Hypothalamus (tissue), 51 donors: ENCODE data around the gene DLG2.
A peak's percentile ranks its signal among the peaks of the same experiment; 100 is the strongest.
"Not testable (repeated sequence)": the region's sequence is repeated elsewhere in the genome, so short reads cannot be mapped to it uniquely, and the experiment has no call there.

Source experiments
- DNase-seq, 51 donors: peaks; one replicate each; lab custom pipeline; 2025; lab: John Stamatoyannopoulos, UW

Gene DLG2

DNA sequence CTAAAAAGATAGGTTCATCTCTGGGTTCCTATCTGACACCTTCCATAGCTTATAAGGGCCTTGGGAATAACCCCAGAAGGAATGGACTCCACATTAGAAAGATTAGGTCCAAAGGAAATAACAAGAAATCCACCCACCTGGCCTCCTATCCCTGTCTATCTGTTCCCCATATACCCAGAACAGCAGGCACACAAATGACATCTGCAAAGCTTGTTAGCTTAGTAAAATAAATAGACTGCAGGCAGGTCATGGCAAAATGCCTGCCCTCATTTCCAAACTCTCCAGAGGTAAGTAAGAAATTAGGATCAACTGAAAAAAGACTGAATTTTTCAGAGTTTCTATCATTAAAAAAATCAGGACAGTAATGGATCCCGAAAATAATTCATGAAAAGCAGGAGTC is 489.5 kb downstream of the DLG2 start:
- DNase-seq = no peak

DNA sequence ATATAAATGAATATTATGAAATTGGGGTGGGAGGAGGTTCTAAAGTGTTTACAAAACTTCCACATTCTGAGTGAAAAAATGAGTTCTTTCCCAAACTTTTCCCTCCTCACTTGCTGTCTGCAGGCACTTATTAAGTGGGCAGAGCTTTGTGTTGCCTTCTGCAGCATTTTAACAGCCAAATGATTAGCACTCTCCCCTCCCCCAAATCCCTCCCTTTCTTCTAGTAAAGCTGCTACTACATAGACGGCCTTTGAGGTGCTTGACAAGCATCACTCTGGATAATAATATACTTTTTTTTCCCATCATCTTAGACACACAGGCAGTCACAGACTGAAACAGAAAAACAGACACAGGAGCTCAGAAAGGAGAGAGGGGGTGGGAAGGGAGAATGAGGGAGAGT is 493.5 kb downstream of the DLG2 start:
- peak in 1 of 51 donors; percentile 0 for DNase-seq

DNA sequence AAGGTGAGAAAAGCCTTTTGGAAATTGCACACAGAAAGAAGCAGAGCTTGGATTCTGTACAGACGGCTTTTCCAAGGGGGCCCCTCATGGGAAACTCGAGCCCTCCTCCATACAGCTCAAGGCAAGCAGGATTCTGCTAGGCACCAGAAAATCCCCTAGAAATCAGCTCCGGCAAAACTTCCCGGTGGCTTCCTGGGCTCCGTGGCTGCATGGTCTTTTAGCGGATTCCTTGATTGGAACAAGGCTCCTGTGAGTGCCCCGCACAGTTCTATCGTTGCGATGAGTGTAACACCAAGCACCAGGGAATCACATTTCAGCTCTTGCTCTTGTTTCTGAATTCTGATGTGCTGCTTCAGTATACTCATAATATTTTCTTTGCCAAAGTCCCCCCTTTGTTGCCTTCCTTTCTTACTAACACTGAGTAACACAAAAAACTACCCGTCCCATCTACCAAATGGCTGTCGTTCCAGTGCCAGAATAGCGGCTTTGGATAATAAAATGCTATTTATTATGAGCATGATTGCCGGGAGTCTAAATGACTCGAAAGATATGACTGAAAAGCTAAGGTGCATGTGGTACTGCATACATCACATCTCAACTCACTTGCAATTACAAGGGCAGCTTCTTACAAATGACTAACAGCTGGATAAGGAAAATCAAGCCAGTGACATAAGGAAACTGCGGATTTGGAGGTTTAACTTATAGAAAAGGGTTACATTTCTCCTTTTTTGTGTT is 494.1 kb downstream of the DLG2 start:
- DNase-seq = peak in 29 of 51 donors; percentile 1 to 68 (median 16)

DNA sequence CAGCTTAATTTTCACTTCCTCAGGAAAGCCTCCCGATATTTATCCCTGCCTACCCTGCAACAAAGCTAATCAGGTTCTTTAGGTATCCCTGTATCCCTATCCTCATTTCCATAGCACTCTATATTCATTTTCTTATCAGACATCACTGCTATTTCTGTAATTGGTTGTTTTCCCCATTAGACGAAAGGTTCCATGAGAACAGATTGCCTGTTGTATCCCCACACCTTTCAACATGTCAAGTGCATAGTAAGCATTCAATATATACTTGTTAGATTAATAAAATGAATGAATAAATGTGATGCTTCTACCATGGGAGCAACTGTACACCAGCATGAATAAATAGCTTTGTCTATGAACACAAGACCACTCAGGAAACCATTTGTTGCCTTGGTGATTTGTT is 499.8 kb downstream of the DLG2 start:
- no peak for DNase-seq

DNA sequence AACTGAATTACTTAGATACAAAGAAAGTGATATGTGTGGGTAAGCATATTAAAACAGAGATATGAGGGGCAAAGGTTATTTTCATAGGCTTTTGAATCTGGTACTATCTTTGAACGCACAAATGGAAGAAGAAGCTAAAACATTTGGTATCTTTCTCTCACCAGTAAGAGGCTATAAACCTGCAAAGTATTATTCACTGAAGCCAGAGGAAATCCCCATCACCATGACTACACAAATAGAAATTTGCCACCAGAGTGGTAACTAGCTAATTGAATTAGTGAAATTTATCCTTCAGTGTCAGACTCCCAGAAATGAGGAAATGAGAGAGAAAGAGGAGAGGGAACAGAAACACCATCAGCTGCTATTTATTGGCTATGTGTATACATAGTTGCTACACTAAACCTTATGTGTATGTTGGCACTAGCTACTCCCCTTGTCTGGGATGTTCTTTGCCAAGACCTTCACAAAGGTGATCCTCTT is 503.4 kb downstream of the DLG2 start:
- no peak for DNase-seq

DNA sequence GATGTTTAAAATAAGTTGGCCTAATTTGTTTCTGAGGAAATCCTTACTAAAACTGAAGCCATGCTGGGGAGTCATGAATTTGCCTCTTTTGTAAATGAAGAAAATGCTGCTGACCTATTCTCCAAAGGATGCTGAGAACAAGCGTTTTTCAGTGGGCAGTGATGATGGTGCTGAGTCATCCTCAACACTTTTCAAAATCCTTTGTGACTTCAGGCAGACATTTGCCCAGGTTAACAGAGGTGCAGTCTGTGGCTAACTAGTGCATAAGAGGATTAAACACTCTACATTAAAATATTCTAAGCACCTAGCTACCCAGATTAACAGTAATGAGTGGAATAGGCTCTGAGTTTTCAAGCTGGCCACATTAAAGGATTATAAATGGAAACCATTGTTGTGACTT is 509.0 kb downstream of the DLG2 start:
- DNase-seq = no peak

DNA sequence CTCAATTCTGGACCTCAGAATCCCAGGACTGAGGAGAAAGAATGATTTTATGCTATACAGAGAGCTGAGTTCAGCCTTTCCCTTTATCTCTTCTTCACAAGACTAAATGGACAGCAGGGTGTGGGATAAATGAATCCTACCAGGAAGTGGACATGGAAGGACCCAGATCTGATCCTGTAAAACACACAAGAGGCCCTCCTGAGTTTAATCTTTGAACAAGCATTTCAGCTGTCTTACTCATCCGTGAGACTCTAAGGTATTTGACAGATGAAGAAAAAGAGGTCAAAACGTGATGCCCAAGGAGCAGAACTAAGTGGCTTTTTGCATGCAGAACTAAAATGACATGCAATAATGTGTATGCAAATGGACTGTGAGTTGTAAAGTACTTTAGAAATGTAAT is 511.3 kb downstream of the DLG2 start:
- DNase-seq = no peak

DNA sequence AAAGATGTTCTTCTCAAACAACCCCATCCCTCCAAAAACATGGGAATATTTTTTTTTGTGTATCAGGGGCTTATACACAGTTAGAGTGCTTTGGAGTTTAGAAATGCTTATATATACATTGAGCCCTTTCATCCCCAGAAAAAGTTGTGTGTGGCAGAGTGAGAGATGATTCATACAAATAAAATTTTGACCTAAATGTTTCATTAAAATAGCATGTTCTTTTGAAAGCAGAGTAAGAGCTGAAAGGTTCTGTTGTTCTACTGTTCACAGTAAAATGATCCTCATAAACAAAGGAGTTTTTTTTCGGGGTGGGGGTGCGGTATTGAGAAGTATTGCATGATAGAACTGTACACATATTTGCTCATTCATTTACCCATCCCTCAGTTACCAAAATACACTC is 512.4 kb downstream of the DLG2 start:
- no peak for DNase-seq

DNA sequence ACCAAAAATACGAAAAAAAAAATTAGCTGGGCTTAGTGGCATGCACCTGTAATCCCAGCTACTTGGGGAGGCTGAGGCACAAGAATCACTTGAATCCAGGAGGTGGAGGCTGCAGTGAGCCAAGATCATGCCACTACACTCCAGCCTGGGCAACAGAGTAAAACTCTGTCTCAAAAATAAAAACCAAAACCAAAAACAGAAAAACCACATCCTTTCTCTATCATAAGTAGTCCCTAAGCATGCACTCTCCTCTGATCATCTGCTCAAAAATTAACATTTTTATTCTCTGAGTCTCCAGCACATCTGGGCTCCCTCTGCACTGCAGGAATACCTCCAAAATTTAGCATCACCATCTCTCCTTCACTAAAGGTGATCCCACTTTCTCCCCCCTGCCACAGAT is 516.9 kb downstream of the DLG2 start:
- not testable (repeated sequence) for DNase-seq

DNA sequence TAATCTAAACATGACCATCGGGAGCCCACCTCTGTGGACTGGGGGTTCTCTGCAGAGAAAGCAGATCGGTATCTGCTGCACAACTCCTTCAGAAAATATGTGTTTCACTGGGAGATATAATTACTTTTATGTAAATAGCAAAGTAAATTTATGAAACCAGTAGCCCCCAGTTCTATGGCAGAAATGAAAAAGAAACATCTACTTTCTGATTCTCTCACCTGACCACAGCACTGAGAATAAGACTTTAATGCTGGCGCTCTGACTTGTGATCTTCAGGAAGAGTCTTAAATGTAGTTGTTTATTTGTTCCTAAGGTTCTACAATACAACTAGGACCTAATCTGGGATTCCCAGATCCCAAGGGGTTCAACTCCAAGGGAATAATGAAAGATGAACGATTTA is 518.0 kb downstream of the DLG2 start:
- no peak for DNase-seq

DNA sequence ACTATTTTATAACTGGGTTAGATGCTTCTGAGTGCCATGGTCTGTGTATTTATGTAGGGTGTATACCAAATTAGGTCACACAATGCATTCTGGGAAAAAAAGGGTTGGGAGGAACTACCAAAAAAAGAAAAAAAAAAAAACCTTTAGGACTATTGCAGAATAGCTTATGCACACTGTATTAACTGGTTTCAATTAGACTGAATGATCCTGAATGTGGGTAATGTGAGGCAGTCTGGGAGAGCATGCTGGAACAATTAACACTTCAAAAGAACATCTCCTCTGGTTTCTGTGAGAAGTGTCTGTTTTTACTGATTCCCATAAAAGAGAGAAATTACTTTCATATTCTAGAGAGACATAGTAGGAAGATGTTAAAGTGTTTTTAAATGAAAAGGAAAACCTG is 521.3 kb downstream of the DLG2 start:
- DNase-seq = no peak

DNA sequence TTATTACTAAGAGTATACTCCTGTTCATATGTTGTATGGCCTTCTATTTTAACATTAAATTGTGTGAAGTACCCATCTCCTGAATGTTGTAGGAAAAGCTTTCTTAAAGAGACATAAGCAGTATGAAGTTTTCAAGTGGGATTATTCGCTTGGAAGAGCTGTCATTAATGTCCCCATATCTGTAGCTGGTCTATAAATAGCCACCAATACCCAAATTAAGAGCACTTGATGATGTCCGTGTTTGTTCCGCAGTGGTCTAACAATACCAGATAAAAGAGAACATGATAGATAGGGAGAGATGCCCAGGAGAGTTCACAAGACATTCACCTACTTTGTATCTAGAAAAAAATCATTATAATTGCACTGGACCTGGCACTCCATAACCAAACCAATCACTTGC is 527.6 kb downstream of the DLG2 start:
- no peak for DNase-seq

DNA sequence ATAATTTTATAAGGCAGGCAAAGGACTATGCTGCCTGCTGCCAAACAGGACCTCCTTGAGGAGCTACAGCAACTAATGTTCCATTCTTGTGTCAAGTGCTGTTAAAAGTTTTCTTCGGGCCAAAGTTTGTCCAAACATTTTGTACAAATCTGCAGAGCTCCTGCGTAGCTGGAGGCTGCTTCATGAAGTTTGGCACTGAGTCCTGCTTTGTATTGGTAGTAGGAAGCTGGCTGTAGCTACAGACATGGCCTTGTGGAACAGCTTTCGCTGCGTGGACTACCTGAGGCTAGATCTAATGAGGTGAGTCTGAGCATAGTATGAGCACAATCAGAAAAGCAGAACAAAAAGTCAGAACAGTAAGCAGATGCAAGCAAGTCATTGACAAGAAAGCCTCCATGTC is 528.1 kb downstream of the DLG2 start:
- no peak for DNase-seq

DNA sequence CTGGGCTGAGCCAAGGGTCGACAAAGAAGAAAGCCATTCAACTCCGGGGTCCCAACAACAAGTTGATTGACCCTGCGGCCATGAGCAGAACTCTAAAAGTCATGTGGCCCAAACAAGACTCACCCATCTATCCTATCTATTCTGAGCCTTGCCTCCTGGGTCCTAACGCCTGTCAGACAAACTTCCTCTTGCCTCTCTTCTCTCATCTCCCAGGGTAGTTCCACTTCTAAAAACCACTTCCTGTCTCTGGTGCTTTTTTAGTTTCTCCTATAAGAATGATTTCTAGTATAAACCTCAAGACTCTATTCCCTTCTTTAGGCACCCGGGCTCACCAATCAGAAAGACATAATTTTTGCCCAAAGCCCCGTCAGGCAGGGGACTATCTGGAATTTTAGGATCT is 530.2 kb downstream of the DLG2 start:
- DNase-seq = no peak

DNA sequence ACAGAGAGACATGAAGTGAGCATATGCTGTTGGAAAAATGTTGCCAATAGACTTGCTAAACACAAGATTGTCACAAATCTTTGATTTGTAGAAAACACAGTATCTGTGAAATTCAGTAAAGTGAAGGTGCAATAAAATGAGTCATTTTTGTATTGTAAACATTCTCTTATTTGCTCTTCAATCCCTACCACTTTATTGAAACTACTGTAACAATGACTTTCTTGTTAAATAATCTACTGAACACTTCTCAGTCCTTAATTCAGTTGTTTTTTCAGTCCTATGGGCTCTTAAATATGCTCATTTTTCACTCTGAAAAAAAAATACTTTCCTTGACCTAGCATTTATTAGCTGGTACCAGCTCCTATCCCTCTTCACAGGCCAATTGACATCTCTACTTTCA is 531.9 kb downstream of the DLG2 start:
- DNase-seq = no peak

DNA sequence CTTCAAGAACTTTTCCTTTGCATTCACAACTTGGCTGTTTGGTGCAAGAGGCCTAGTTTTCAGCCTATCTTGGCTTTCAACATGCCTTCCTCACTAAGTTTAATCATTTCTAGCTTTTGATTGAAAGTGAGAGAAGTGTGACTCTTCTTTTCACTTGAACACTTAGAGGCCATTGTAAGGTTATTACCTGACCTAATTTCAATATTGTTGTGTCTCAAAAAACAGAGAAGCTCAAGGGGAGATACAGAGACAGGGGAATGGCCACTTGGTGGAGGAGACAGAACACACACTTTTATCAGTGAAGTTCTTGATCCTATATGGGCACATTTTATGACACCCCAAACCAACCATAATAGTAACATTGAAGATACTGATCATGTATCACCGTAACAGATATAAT is 532.3 kb downstream of the DLG2 start:
- DNase-seq = no peak

DNA sequence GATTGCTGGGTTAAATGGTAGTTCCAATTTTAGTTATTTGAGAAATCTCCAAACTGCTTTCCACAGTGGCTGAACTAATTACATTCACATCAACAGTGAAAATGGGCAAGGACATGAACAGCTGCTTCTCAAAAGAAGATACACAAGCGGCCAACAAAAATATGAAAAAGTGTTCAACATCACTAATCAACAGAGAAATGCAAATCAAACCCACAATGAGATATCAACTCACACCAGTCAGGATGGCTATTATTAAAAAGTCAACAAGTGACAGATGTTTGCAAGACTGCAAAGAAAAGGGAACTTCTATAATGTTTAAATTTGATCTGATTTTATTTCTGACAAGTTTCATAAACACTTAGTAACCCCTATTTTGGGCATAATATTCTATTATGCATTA is 537.5 kb downstream of the DLG2 start:
- no peak for DNase-seq

DNA sequence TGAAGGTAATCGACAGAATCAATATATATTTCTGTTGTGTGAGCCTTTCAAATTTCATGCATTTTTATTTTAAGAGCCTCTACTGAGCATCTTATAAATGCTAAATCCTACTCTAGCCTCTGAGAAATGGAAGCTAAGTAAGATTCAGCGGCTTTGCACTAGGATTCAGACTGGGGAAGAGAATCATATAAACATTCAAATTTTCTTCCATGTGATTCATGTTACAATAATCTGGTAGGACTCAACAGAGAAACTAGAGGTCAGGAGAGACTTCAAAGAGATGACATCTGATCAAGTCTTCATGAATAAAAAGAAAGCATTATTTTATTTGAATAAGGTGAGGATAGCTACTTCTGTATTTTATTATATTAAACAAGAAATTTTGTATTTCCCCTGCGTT is 538.9 kb downstream of the DLG2 start:
- no peak for DNase-seq

DNA sequence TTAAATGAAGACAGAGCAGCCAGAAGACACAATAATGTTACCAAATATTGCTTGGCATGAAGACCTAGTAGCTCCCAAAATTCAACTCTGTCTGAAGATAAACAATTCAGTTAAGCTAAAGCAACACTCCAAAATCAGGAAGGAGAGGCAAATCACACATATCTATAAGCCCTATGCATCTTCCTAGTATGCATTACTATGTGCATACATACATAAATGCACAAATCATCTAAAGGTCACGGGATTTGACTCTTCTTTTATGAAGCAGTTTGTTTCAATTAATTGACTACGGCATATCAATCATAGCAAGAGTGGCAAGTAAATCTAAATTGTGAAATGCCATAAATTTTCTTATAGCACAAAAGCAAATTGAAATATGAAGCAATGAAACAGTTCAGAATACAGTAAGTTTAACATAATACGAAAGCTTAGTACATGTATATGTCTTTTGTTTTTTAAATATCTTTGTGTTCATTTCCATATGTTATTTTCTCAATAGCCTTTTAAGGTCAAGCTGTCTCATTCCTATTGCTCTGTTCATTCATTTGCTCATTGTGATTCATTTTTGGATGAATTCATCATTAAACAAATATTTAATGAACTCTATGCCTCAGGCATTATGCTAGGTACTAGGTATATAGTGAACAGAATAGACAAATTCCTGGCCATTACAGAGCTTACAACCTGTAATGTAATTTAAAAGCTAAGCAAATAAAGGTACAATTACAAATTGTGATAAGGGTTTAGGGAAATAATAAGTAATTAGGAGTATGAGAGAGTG is 540.5 kb downstream of the DLG2 start:
- no peak for DNase-seq

DNA sequence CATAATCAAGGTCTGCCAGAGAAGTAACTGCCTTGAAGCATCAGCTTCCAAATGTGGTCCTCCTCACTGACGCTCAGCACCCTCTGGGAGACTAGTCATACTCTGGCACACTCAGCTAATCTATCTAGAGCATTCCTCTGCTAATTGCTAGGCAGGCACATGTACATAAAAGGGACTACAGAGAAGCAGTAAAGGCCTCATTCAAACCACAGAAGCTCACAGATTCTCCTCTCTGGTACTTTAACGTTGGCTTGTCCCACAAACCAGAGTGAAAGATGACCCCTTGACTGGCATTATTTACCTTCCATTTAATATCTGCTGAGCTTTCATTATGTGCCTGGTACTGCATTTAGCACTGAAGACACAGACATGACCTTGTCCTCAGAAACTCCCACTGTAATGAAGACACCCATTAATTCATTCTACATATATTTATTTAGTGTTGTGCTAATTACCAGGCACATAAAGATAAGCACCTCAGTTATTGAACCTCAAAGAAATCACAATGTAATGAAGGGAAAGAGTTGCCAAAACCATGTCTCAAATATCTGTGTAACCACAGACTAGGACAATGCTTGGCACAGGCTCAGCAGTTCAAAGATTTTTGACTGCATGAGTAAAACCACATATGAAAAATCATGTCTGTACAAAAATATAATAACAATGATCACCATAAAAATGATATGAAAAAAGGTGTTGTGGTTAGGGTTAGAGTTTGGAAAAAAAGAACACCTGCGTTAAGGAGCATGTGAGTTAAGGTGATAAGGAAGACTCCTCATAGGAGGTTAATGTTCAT is 550.4 kb downstream of the DLG2 start:
- no peak for DNase-seq

DNA sequence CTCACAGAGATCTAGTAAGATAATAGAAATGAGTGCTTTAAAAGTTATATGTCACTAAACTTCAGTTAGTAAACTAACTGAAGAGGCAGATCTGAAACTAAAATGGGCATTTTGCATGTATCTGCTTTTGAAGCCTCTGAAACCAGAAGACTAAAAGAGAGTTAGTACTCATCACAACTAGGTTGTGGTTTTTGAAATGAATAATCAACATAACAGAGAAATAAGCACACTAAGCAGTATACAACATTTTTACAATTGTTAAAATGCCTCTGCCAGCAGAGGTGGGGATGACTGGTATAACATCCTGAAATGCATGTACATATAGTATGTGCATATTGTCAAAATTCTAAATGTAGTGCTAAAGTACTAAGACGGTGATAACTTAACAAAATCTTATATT is 564.5 kb downstream of the DLG2 start:
- no peak for DNase-seq
